ENCODE data around the gene RICTOR.

The RICTOR gene

GRCh38 chr5:38925154-38925925 lies 148.9 kb downstream of the RICTOR start:
- ChIA-PET POLR2A (no interaction called here), CTCF (interaction anchor here (0.6 to 5.5 kb wide), 4 partner anchors 91 to 484 kb away, joined by 3 to 52 read pairs (median 19); no protein-coding TSS in a partner anchor)
- Histone ChIP-seq H3K4me3 (ENCODE audit: low read depth, low read length) (no peak overlapping the region), H3K27ac (ENCODE audit: extremely low read depth, low read depth, low read length) (no peak overlapping the region), H3K9me3 (ENCODE audit: control insufficient read depth, insufficient read depth, low read depth, low read length) (no peaks in the 10 kb centered on the region), H3K4me1 (ENCODE audit: control insufficient read depth, insufficient read depth, low read length) (no peaks in the 10 kb centered on the region), H3K36me3 (ENCODE audit: control insufficient read depth in 2 of 2, insufficient read depth in 1 of 2, low read length in 2 of 2) (no peaks in the 10 kb centered on the region)
- TF ChIP-seq ZNF404 (tag by site-specific recombination; IDR thresholded peaks at IDR 0.05) = no peak
- TF ChIP-seq ZNF366 (tag by site-specific recombination; conservative IDR thresholded peaks at IDR 0.05) = no peak
- no peak for TF ChIP-seq PRDM4 (tag by site-specific recombination; IDR thresholded peaks at IDR 0.05)
- TF ChIP-seq ZNF19 (tag by site-specific recombination; IDR thresholded peaks at IDR 0.05; ENCODE audit: low read depth) = no peak
- no peak for TF ChIP-seq ZSCAN23 (tag by site-specific recombination; IDR thresholded peaks at IDR 0.05)
- no peak for TF ChIP-seq ZNF23 (tag by site-specific recombination; IDR thresholded peaks at IDR 0.05; ENCODE audit: borderline replicate concordance)

GRCh38 chr5:38923661-38924451 lies 150.3 kb downstream of the RICTOR start:
- no peak for TF ChIP-seq ZNF596 (tag by site-specific recombination; IDR thresholded peaks at IDR 0.05)
- TF ChIP-seq ZSCAN4 (tag by site-specific recombination; IDR thresholded peaks at IDR 0.05) = no peak
- TF ChIP-seq ZNF518A (tag by site-specific recombination; conservative IDR thresholded peaks at IDR 0.05; ENCODE audit: low read depth) = no peak
- TF ChIP-seq ZNF140 (tag by site-specific recombination; IDR thresholded peaks at IDR 0.05) = no peak
- no peak for TF ChIP-seq ZFP37 (tag by site-specific recombination; IDR thresholded peaks at IDR 0.05)
- TF ChIP-seq YY1 (tag by site-specific recombination; IDR thresholded peaks at IDR 0.05) = no peak
- TF ChIP-seq IKZF3 (tag by site-specific recombination; IDR thresholded peaks at IDR 0.05) = no peak
- TF ChIP-seq REPIN1 (tag by site-specific recombination; IDR thresholded peaks at IDR 0.05; ENCODE audit: low read depth) = no peak
- no peak for TF ChIP-seq ZNF335 (tag by site-specific recombination; conservative IDR thresholded peaks at IDR 0.05)
- no peak for TF ChIP-seq ZNF473 (tag by site-specific recombination; IDR thresholded peaks at IDR 0.05)
- no peak for TF ChIP-seq PRDM6 (tag by site-specific recombination; IDR thresholded peaks at IDR 0.05)
- no peak for TF ChIP-seq ZNF350 (tag by site-specific recombination; IDR thresholded peaks at IDR 0.05)
- TF ChIP-seq ZNF433 (tag by site-specific recombination; IDR thresholded peaks at IDR 0.05; ENCODE audit: low read depth) = no peak
- no peak for TF ChIP-seq ZNF707 (tag by site-specific recombination; IDR thresholded peaks at IDR 0.05)
- TF ChIP-seq ZNF791 (tag by site-specific recombination; IDR thresholded peaks at IDR 0.05) = no peak
- H3K27ac ChIP-seq (ENCODE audit: extremely low read depth, low read depth, low read length) = no peak overlapping the region
- H3K9me3 ChIP-seq (ENCODE audit: control insufficient read depth, insufficient read depth, low read depth, low read length) = no peaks in the 10 kb centered on the region
- H3K4me3 ChIP-seq (ENCODE audit: low read depth, low read length) = no peak overlapping the region
- POLR2A ChIA-PET = no interaction called here
- no peaks in the 10 kb centered on the region for H3K36me3 ChIP-seq (ENCODE audit: control insufficient read depth in 2 of 2, insufficient read depth in 1 of 2, low read length in 2 of 2)
- CTCF ChIA-PET = interaction anchor here (0.6 to 5.5 kb wide), 24 partner anchors 8 to 1702 kb away, joined by 3 to 52 read pairs (median 4); no protein-coding TSS in a partner anchor
- no peaks in the 10 kb centered on the region for H3K4me1 ChIP-seq (ENCODE audit: control insufficient read depth, insufficient read depth, low read length)
